HEK293 (cell line): ENCODE results near the gene ARHGEF7.

Experiments used
- CTCF ChIA-PET: fragments of 350-600 bp; formaldehyde crosslinking; extraction: SDS; loops from one replicate; lab custom pipeline; 2021; ENCODE audit warnings: antibody characterized with exemption; lab: Yijun Ruan, JAX
- POLR2A ChIA-PET: fragments of 300-600 bp; formaldehyde crosslinking; extraction: SDS; loops from one replicate; lab custom pipeline; 2020; ENCODE audit warnings: antibody characterized with exemption, inconsistent platforms; lab: Yijun Ruan, JAX
- H3K27ac ChIP-seq: fragments of 200-500 bp; sonication (Bioruptor generic); 2 replicates; pipeline ENCODE4 v1.5.1; 2014; ENCODE audit warnings: low read depth, low read length, control low read depth, inconsistent platforms; ENCODE audit errors: extremely low read depth
- H3K36me3 ChIP-seq, 2 experiments: fragments of 200-500 bp in 1 of 2; sonication (Bioruptor generic) in 1 of 2; 1 replicate in 1 of 2; 2 replicates in 1 of 2; pipeline ENCODE4 v1.5.1; 2014 to 2017; ENCODE audit warnings: inconsistent platforms in 2 of 2, low read length in 2 of 2; ENCODE audit not compliant: control insufficient read depth in 2 of 2, insufficient read depth in 1 of 2
- H3K4me1 ChIP-seq: fragments of 200-500 bp; sonication (Bioruptor generic); 2 replicates; pipeline ENCODE4 v1.5.1; 2014; ENCODE audit warnings: mild to moderate bottlenecking, low read length, inconsistent platforms; ENCODE audit not compliant: control insufficient read depth, insufficient read depth
- H3K4me3 ChIP-seq: 2 replicates; pipeline ENCODE4 v1.5.1; 2011; ENCODE audit warnings: low read depth, mild to moderate bottlenecking, control low read depth, low read length, moderate library complexity
- H3K9me3 ChIP-seq: fragments of 200-500 bp; sonication (Bioruptor generic); 2 replicates; pipeline ENCODE4 v1.5.1; 2014; ENCODE audit warnings: low read depth, low read length, inconsistent platforms; ENCODE audit not compliant: control insufficient read depth, insufficient read depth
- CTCF ChIP-seq: fragments of 450-650 bp; formaldehyde crosslinking; IDR thresholded peaks from 2 replicates; pipeline ENCODE4 v1.5.1; 2016; ENCODE audit warnings: missing biosample characterization, missing genetic modification characterization
- EGR2 ChIP-seq: fragments of 450-650 bp; formaldehyde crosslinking; IDR thresholded peaks from 2 replicates; pipeline ENCODE4 v1.5.1; 2016; ENCODE audit warnings: low read depth, missing biosample characterization, missing genetic modification characterization
- GLIS2 ChIP-seq: fragments of 450-650 bp; formaldehyde crosslinking; IDR thresholded peaks from 2 replicates; pipeline ENCODE4 v1.5.1; 2016; ENCODE audit warnings: missing biosample characterization, missing genetic modification characterization
- HOXC10 ChIP-seq: sonication (generic); formaldehyde crosslinking; IDR thresholded peaks from 2 replicates; pipeline ENCODE4 v1.8.1; 2023; ENCODE audit warnings: mild to moderate bottlenecking, missing genetic modification reagents
- IKZF3 ChIP-seq: fragments of 450-650 bp; IDR thresholded peaks from 2 replicates; pipeline ENCODE4 v1.5.0; 2018; ENCODE audit warnings: missing biosample characterization, mild to moderate bottlenecking, missing genetic modification characterization, moderate library complexity
- KLF7 ChIP-seq: fragments of 450-650 bp; formaldehyde crosslinking; IDR thresholded peaks from 2 replicates; pipeline ENCODE4 v1.5.1; 2016; ENCODE audit warnings: missing biosample characterization, missing genetic modification characterization, borderline replicate concordance
- KLF8 ChIP-seq: fragments of 450-650 bp; formaldehyde crosslinking; IDR thresholded peaks from 2 replicates; pipeline ENCODE4 v1.5.1; 2016; ENCODE audit warnings: missing biosample characterization, missing genetic modification characterization
- MEIS1 ChIP-seq: sonication (generic); formaldehyde crosslinking; IDR thresholded peaks from 2 replicates; pipeline ENCODE4 v1.8.1; 2022; ENCODE audit warnings: missing genetic modification reagents, mild to moderate bottlenecking, borderline replicate concordance
- PBX3 ChIP-seq: sonication (generic); formaldehyde crosslinking; IDR thresholded peaks from 2 replicates; pipeline ENCODE4 v1.8.1; 2022; ENCODE audit warnings: mild to moderate bottlenecking, moderate library complexity, missing genetic modification reagents
- RBAK ChIP-seq: fragments of 450-650 bp; formaldehyde crosslinking; IDR thresholded peaks from 2 replicates; pipeline ENCODE4 v1.5.1; 2016; ENCODE audit warnings: missing biosample characterization, missing genetic modification characterization
- SP2 ChIP-seq: fragments of 450-650 bp; formaldehyde crosslinking; IDR thresholded peaks from 2 replicates; pipeline ENCODE4 v1.5.1; 2016; ENCODE audit warnings: missing biosample characterization, missing genetic modification characterization
- ZBTB17 ChIP-seq: fragments of 450-650 bp; formaldehyde crosslinking; IDR thresholded peaks from 2 replicates; pipeline ENCODE4 v1.5.1; 2016; ENCODE audit warnings: missing biosample characterization, missing genetic modification characterization
- ZNF16 ChIP-seq: fragments of 450-650 bp; formaldehyde crosslinking; IDR thresholded peaks from 2 replicates; pipeline ENCODE4 v1.5.1; 2016; ENCODE audit warnings: low read depth, missing biosample characterization, missing genetic modification characterization
- ZNF169 ChIP-seq: fragments of 450-650 bp; formaldehyde crosslinking; IDR thresholded peaks from 2 replicates; pipeline ENCODE4 v1.5.1; 2016; ENCODE audit warnings: missing biosample characterization, missing genetic modification characterization
- ZNF174 ChIP-seq: fragments of 450-650 bp; formaldehyde crosslinking; IDR thresholded peaks from 2 replicates; pipeline ENCODE4 v1.5.0; 2017; ENCODE audit warnings: missing biosample characterization, mild to moderate bottlenecking, missing genetic modification characterization
- ZNF354C ChIP-seq: fragments of 450-650 bp; formaldehyde crosslinking; IDR thresholded peaks from 2 replicates; pipeline ENCODE4 v1.5.1; 2016; ENCODE audit warnings: missing biosample characterization, missing genetic modification characterization, low read depth, borderline replicate concordance
- ZNF416 ChIP-seq: fragments of 450-650 bp; formaldehyde crosslinking; IDR thresholded peaks from 2 replicates; pipeline ENCODE4 v1.5.1; 2016; ENCODE audit warnings: missing biosample characterization, missing genetic modification characterization
- ZNF610 ChIP-seq: fragments of 450-650 bp; formaldehyde crosslinking; IDR thresholded peaks from 2 replicates; pipeline ENCODE4 v1.5.1; 2016; ENCODE audit warnings: missing biosample characterization, missing genetic modification characterization, borderline replicate concordance
- ZNF670 ChIP-seq: fragments of 450-650 bp; formaldehyde crosslinking; IDR thresholded peaks from 2 replicates; pipeline ENCODE4 v1.5.1; 2016; ENCODE audit warnings: missing biosample characterization, missing genetic modification characterization, low read depth
- ZNF791 ChIP-seq: fragments of 450-650 bp; formaldehyde crosslinking; IDR thresholded peaks from 2 replicates; pipeline ENCODE4 v1.5.1; 2016; ENCODE audit warnings: missing biosample characterization, missing genetic modification characterization
- ZSCAN18 ChIP-seq: fragments of 450-650 bp; formaldehyde crosslinking; IDR thresholded peaks from 2 replicates; pipeline ENCODE4 v1.5.1; 2016; ENCODE audit warnings: missing biosample characterization, missing genetic modification characterization
- ZSCAN23 ChIP-seq: fragments of 450-650 bp; formaldehyde crosslinking; IDR thresholded peaks from 2 replicates; pipeline ENCODE4 v1.5.1; 2016; ENCODE audit warnings: missing biosample characterization, missing genetic modification characterization
- ZXDB ChIP-seq: fragments of 450-650 bp; formaldehyde crosslinking; IDR thresholded peaks from 2 replicates; pipeline ENCODE4 v1.5.1; 2016; ENCODE audit warnings: missing biosample characterization, missing genetic modification characterization
- TF ChIP-seq, protein P1 (sequence below): fragments of 450-650 bp; formaldehyde crosslinking; IDR thresholded peaks from 2 replicates; pipeline ENCODE4 v1.5.1; 2016; ENCODE audit warnings: missing biosample characterization, missing genetic modification characterization, low read depth
- TF ChIP-seq, protein P2 (sequence below): fragments of 450-650 bp; formaldehyde crosslinking; IDR thresholded peaks from 2 replicates; pipeline ENCODE4 v1.5.1; 2017; ENCODE audit warnings: missing biosample characterization, missing genetic modification characterization

Gene ARHGEF7

DNA sequence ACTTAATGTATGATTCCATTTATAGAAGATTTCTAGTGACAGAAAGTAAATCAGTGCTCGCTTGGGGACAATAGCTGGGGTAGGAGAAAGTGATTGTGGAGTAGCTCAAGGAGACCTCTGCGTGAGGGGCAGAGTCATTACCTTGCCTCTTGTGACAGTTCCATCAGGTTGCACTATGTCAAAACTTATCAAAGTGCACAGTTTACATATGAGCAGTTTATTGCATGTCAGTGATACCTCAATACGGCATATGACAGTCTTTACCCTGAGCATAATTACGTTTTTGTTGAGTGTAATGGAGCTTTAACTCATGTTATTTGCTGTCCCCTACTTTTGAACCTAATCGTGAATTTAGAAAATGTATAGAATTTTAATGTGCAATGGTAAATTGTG lies 15.0 kb downstream of the ARHGEF7 start (continued):
- TF ChIP-seq ZNF174 (tag by site-specific recombination) (no peak), HOXC10 (CRISPR knock-in tag) (no peak), ZNF354C (tag by site-specific recombination) (no peak), EGR2 (tag by site-specific recombination) (no peak), MEIS1 (no peak), ZNF416 (tag by site-specific recombination) (no peak), KLF8 (tag by site-specific recombination) (no peak), GLIS2 (tag by site-specific recombination) (no peak), ZBTB17 (tag by site-specific recombination) (no peak)
- TF ChIP-seq, protein P1, sequence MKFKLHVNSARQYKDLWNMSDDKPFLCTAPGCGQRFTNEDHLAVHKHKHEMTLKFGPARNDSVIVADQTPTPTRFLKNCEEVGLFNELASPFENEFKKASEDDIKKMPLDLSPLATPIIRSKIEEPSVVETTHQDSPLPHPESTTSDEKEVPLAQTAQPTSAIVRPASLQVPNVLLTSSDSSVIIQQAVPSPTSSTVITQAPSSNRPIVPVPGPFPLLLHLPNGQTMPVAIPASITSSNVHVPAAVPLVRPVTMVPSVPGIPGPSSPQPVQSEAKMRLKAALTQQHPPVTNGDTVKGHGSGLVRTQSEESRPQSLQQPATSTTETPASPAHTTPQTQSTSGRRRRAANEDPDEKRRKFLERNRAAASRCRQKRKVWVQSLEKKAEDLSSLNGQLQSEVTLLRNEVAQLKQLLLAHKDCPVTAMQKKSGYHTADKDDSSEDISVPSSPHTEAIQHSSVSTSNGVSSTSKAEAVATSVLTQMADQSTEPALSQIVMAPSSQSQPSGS, result no peak

- POLR2A ChIA-PET, result no interaction called here
- Histone ChIP-seq H3K4me1 (no peaks in the 10 kb centered on the region), H3K36me3 (no peaks in the 10 kb centered on the region), H3K27ac (no peak overlapping the region), H3K4me3 (no peak overlapping the region), H3K9me3 (no peaks in the 10 kb centered on the region)
- CTCF ChIA-PET, result no interaction called here
- no peak for TF ChIP-seq ZSCAN23 (tag by site-specific recombination)
- TF ChIP-seq KLF8 (tag by site-specific recombination), result no peak
- TF ChIP-seq ZNF169 (tag by site-specific recombination), result no peak
- no peak for TF ChIP-seq ZSCAN18 (tag by site-specific recombination)
Observed at GRCh38 chr13:111131048-111131447, 15.9 kb downstream of the ARHGEF7 start.

DNA sequence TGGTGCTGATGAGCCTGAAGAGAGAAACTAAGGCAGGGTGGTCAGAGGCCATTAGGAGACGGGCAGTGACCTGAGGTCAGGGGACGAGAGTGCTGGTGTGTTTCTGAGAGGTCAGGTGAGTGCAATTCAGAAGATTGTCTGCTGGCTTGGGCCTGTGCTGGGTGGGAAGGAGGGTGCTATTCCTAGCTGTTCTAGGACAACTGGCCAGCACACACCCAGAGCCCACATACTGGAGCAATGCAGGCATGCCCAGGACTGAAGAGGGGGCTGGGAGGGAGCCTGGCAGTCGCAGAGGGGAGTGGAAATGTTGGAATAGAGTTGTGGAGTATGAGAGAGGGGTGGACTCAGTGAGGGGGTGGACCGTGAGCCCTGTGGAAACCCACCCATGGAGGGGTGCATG lies 16.5 kb downstream of the ARHGEF7 start:
- no peaks in the 10 kb centered on the region for H3K4me1 ChIP-seq
- no peaks in the 10 kb centered on the region for H3K36me3 ChIP-seq
- no peaks in the 10 kb centered on the region for H3K9me3 ChIP-seq
- no peak overlapping the region for H3K4me3 ChIP-seq
- TF ChIP-seq IKZF3 (tag by site-specific recombination) (no peak), SP2 (tag by site-specific recombination) (no peak)
- no peak overlapping the region for H3K27ac ChIP-seq
- POLR2A ChIA-PET, result no interaction called here
- CTCF ChIA-PET, result no interaction called here

DNA sequence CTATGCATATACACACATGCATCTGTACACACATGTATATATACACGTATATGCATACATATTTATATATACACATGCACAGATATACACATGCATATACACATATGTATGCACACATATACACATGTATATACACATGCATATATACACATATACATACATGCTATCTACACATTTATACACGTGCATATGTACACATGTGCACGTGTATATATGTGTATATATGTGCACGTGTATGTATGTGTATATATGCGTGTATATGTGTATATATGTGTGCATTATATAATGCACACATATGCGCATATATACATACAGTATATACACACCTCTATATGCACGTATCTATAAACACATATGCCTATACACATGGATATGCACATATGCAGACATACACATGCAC lies 17.8 kb downstream of the ARHGEF7 start:
- CTCF ChIA-PET, result interaction anchor here (0.6 kb wide), 1 partner anchor 595 kb away, joined by 5 read pairs; no protein-coding TSS in a partner anchor
- Histone ChIP-seq H3K36me3 (no peaks in the 10 kb centered on the region), H3K9me3 (no peaks in the 10 kb centered on the region), H3K4me3 (no peak overlapping the region), H3K27ac (no peak overlapping the region), H3K4me1 (no peaks in the 10 kb centered on the region)
- POLR2A ChIA-PET, result no interaction called here
- TF ChIP-seq CTCF (tag by site-specific recombination) (no peak), RBAK (tag by site-specific recombination) (no peak), KLF7 (tag by site-specific recombination) (no peak), ZNF610 (no peak), ZNF16 (tag by site-specific recombination) (no peak), PBX3 (CRISPR knock-in tag) (no peak), ZNF670 (tag by site-specific recombination) (no peak), ZNF791 (tag by site-specific recombination) (no peak), ZXDB (tag by site-specific recombination) (no peak)
- TF ChIP-seq, protein P2, sequence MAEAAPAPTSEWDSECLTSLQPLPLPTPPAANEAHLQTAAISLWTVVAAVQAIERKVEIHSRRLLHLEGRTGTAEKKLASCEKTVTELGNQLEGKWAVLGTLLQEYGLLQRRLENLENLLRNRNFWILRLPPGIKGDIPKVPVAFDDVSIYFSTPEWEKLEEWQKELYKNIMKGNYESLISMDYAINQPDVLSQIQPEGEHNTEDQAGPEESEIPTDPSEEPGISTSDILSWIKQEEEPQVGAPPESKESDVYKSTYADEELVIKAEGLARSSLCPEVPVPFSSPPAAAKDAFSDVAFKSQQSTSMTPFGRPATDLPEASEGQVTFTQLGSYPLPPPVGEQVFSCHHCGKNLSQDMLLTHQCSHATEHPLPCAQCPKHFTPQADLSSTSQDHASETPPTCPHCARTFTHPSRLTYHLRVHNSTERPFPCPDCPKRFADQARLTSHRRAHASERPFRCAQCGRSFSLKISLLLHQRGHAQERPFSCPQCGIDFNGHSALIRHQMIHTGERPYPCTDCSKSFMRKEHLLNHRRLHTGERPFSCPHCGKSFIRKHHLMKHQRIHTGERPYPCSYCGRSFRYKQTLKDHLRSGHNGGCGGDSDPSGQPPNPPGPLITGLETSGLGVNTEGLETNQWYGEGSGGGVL, result no peak
